Panc1 (cell line): Measurements from ENCODE around the gene METTL9. TPM values are rescaled to one million over a fixed set of nuclear protein-coding genes. Genes with fewer than 3 reads are reported as not detected.
"Not testable (repeated sequence)": the region's sequence is repeated elsewhere in the genome, so short reads cannot be mapped to it uniquely, and the experiment has no call there.

Experiments used
- ATAC-seq: fragments of 200-7000 bp; cut with Tn5 transposase; 2 replicates; pipeline ENCODE4 v1.9.1; 2020; ENCODE audit warnings: mild to moderate bottlenecking, moderate library complexity
- BruUV-seq: library from RNA; stranded (reverse); fragments of 400-500 nt; replicated peaks from 2 replicates; lab custom pipeline; 2021; lab: Mats Ljungman, UMichigan
- CTCF ChIA-PET: fragments of 300-600 bp; sonication (Branson Sonifier 250); formaldehyde crosslinking; loops from one replicate; lab custom pipeline; 2022; ENCODE audit warnings: antibody characterized with exemption; lab: Charles Lee
- POLR2A ChIA-PET: fragments of 300-600 bp; sonication (Branson Sonifier 250); formaldehyde crosslinking; loops from one replicate; lab custom pipeline; 2022; ENCODE audit warnings: antibody characterized with exemption; lab: Charles Lee
- DNase-seq: peaks from one replicate; pipeline ENCODE4 v3.0.0-alpha.2; 2010; ENCODE audit warnings: low read depth, low spot score
- H3K27ac ChIP-seq: 2 replicates; pipeline ENCODE4 v1.5.1; 2011; ENCODE audit warnings: mild to moderate bottlenecking, low read length, inconsistent platforms
- H3K27me3 ChIP-seq: fragments of 200-500 bp; sonication (Bioruptor generic); 2 replicates; pipeline ENCODE4 v1.6.0; 2014; ENCODE audit warnings: low read length, inconsistent platforms; ENCODE audit not compliant: control insufficient read depth, insufficient read depth
- H3K36me3 ChIP-seq: fragments of 200-500 bp; sonication (Bioruptor generic); 2 replicates; pipeline ENCODE4 v1.5.1; 2014; ENCODE audit warnings: inconsistent platforms, mild to moderate bottlenecking, low read length, moderate library complexity; ENCODE audit not compliant: control insufficient read depth, insufficient read depth
- H3K4me1 ChIP-seq: 2 replicates; pipeline ENCODE4 v1.5.1; 2011; ENCODE audit warnings: inconsistent platforms, mild to moderate bottlenecking, low read length, moderate library complexity; ENCODE audit not compliant: control insufficient read depth, insufficient read depth
- H3K4me3 ChIP-seq, 2 experiments: 2 replicates each; pipeline ENCODE4 v1.5.1; 2011 to 2012; ENCODE audit warnings: low read depth in 2 of 2, low read length in 2 of 2, mild to moderate bottlenecking in 2 of 2, inconsistent platforms in 1 of 2, moderate library complexity in 1 of 2
- H3K9me3 ChIP-seq: fragments of 200-500 bp; sonication (Bioruptor generic); 2 replicates; pipeline ENCODE4 v1.5.1; 2014; ENCODE audit warnings: low read depth, mild to moderate bottlenecking, inconsistent platforms, low read length, moderate library complexity; ENCODE audit not compliant: control insufficient read depth, insufficient read depth
- CTCF ChIP-seq: fragments of 450-650 bp; IDR thresholded peaks from 2 replicates; pipeline ENCODE4 v1.5.1; 2017; ENCODE audit warnings: mild to moderate bottlenecking
- POLR2AphosphoS5 ChIP-seq: IDR thresholded peaks from 2 replicates; pipeline ENCODE4 v1.6.1; 2012; ENCODE audit warnings: mild to moderate bottlenecking, low read depth, low read length, moderate library complexity
- REST ChIP-seq, 2 experiments: IDR thresholded peaks; 2 replicates each; pipeline ENCODE4 v1.6.1; 2011 to 2012; ENCODE audit warnings: low read depth in 2 of 2, control low read depth in 1 of 2, low read length in 1 of 2, mild to moderate bottlenecking in 1 of 2, moderate library complexity in 1 of 2; ENCODE audit not compliant: insufficient read depth in 1 of 2
- SIN3A ChIP-seq: IDR thresholded peaks from 2 replicates; pipeline ENCODE4 v1.6.1; 2012; ENCODE audit warnings: low read depth, mild to moderate bottlenecking, low read length, moderate library complexity, borderline replicate concordance; ENCODE audit not compliant: insufficient read depth
- TCF7L2 ChIP-seq: IDR thresholded peaks from 2 replicates; pipeline ENCODE4 v1.6.1; 2011; ENCODE audit warnings: mild to moderate bottlenecking, low read depth, low read length, inconsistent platforms
- in situ Hi-C: cut with HindIII; loops from 2 replicates; pipeline ENCODE4 v1.10.0; 2016; ENCODE audit warnings: low sequenced_read_pairs, low pct_unique_long_range_greater_than_20kb
- intact Hi-C: fragments of 100-400 bp; cut with micrococcal nuclease; formaldehyde crosslinking; loops from one replicate; pipeline ENCODE4 v1.10.0; 2022; ENCODE audit not compliant: unreplicated experiment
- total RNA-seq: library from RNA; stranded (reverse); gene quantifications from one replicate; pipeline ENCODE4 v1.2.1, GENCODE V29; 2021; ENCODE audit not compliant: unreplicated experiment

The METTL9 gene
- total RNA-seq, 1 experiment from 2014 or later, result 86.1 TPM

- no TSS peak for BruUV-seq
- intact Hi-C loops, result no loop called here
Measured at GRCh38 chr16:21634216-21634615, 34.8 kb downstream of the METTL9 start.

GRCh38 chr16:21635694-21636093 lies 36.3 kb downstream of the METTL9 start:
- BruUV-seq, DNase-seq, H3K4me3 ChIP-seq, in situ Hi-C loops, H3K36me3 ChIP-seq, H3K4me1 ChIP-seq, H3K27me3 ChIP-seq, CTCF ChIA-PET, POLR2A ChIA-PET, H3K27ac ChIP-seq, ATAC-seq, H3K9me3 ChIP-seq: not testable (repeated sequence)
- intact Hi-C loops, result loop anchor here (5.0 kb wide), 1 partner anchor 53 kb away; no protein-coding TSS in a partner anchor

More at GRCh38 chr16:21634216-21634615, 34.8 kb downstream of the METTL9 start:
- Histone ChIP-seq H3K4me3 (no peak overlapping the region), H3K9me3 (no peaks in the 10 kb centered on the region), H3K27me3 (no peaks in the 10 kb centered on the region), H3K4me1 (peaks cover 5% of the 10 kb centered on the region), H3K27ac (no peak overlapping the region), H3K36me3 (no peaks in the 10 kb centered on the region)
- CTCF ChIA-PET, result no interaction called here
- no peak for ATAC-seq
- in situ Hi-C loops, result no loop called here
- POLR2A ChIA-PET, result interaction anchor here (0.6 kb wide), 1 partner anchor 52 kb away, joined by 3 read pairs; no protein-coding TSS in a partner anchor
- DNase-seq, result no peak
- no peak for TF ChIP-seq CTCF
- no peak for TF ChIP-seq SIN3A
- no peak for TF ChIP-seq TCF7L2
- no peak for TF ChIP-seq REST (IDR thresholded peaks at IDR 0.05; ENCODE audit: insufficient read depth in 1 of 2, low read depth in 2 of 2, low read length in 1 of 2)
- no peak for TF ChIP-seq POLR2AphosphoS5
